ENCODE results near the gene RNU1-3.
"Not testable (repeated sequence)": the region's sequence is repeated elsewhere in the genome, so short reads cannot be mapped to it uniquely, and the experiment has no call there.

Gene RNU1-3

GRCh38 chr1:16621300-16621658 lies 45.5 kb downstream of the RNU1-3 start:
- DNase-seq (ENCODE audit: low spot score), result no peak

- not testable (repeated sequence) for DNase-seq (ENCODE audit: low spot score)
Measured at GRCh38 chr1:16619803-16620501, 46.8 kb downstream of the RNU1-3 start.

DNA sequence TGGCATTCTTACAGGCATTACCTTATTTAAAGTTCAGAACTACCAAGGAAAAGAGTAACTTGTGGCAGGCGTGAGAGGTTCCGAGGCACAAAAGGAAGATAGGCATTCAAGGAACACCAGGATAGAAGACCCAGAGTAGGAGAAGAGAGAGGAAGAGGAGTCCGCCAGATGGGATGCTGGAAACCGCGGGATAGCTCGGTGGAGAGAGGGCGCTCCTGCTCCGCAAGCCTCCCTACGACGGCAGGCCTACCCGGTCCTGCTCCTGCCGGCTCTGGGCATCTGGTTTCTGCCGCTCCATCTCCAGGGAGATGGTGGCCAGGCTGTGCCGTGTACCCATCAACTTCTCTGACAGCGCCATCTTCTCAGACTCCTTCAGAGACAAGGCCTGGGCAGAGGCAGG lies 48.0 kb downstream of the RNU1-3 start:
- no peak for DNase-seq (ENCODE audit: low spot score)

DNA sequence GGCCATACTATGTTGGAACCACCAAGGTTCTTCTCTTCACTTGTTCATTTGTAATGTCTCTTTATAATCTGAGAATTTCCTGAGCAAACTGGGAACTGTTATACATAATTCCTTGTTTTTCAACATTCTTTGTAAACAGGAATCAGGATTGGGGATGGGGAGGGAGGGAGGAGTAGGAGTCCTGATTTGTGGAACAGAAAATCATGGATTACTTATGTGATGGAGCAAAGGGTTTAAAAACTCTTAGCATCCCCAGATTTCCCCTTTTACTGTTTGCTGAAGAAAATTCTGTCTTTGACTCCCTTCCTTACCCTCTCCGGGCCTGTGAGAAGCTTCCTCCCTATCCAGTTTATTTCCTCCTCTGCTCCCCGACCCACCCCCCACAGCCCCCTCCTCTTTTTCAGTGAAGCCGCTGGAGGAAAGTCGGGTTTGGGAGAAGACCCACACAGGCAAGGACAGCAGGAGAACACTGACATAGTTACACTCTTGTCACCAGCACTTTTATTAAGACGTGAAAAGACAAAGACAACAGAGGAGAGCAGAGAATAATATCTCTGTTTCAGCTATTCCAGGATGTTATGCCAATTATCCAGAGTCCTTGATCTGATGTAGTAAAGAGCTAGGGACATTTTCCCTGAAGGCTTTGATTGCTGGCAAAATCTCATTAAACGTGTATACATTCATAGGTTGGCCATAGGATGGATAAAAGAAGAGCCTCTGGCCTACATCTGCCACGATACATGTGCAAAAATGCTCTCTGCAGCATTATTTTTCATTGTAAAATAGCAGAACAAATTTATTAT lies 48.8 kb downstream of the RNU1-3 start:
- no peak for DNase-seq (ENCODE audit: low spot score)

DNA sequence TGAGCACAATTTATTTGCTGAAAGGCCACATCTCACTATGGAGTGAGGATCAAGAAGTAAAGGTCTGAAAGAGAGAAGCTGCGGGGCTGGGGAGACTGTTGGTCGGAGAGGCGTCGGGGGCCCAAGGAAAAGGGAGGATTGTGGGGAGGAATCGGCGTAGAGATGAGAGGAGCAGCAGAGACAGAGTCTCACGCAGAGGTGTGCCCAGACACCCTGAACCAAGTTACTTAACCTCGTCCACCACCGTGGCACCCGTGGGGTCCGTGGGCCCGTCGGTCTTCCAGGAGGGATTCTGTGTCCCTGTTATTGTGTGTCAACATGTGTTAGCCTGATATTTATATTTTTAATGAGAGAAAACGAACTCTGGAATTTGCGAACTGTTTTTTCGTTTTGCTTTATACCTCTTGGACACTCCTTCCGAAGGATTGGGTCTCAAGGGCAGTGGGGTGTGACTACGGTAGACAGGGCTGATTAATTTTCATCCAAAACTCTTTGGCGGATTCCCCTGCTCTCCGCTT lies 49.6 kb downstream of the RNU1-3 start:
- no peak for DNase-seq (ENCODE audit: low spot score)

Small RNAs within 50 kb of the gene (small RNA-seq; reads per million reads assigned to genes)
- gene RNU1-3, result 0 reads per million in 2 experiments
